Pancreas (tissue), 10 donors: ENCODE measurements around the gene DUS1L. TPM values are rescaled to one million over a fixed set of nuclear protein-coding genes. Genes with fewer than 3 reads are reported as not detected.

Source experiments
- ATAC-seq, 4 donors: fragments of 200-7000 bp; cut with Tn5 transposase; one replicate each; pipeline versions ENCODE4 v1.8.0 to v1.9.1; 2020; ENCODE audit warnings: mild to moderate bottlenecking in 4 of 4, moderate library complexity in 4 of 4
- DNase-seq, 6 donors: peaks; one replicate each; pipeline ENCODE4 v3.0.0-alpha.2; 2020
- FAIRE-seq: peaks from 2 replicates; lab custom pipeline; 2012; peaks lifted over from hg19 to GRCh38; lab: Jason Lieb, UNC
- H3K27ac ChIP-seq, 4 donors: fragments of 200-600 bp; sonication (generic); 1 replicate in 3 of 4; 2 replicates in 1 of 4; pipeline versions ENCODE4 v1.5.0 to v1.8.0; 2020
- H3K27me3 ChIP-seq, 4 donors: fragments of 200-600 bp; one replicate each; pipeline ENCODE4 v1.8.0; 2021
- H3K36me3 ChIP-seq, 3 donors: fragments of 200-600 bp; sonication (generic) in 1 of 3; one replicate each; pipeline versions ENCODE4 v1.5.0 to v1.8.0; 2020 to 2021
- H3K4me1 ChIP-seq, 3 donors: fragments of 200-600 bp; one replicate each; pipeline ENCODE4 v1.8.0; 2021
- H3K4me3 ChIP-seq, 4 donors: fragments of 200-600 bp; sonication (generic) in 2 of 4; one replicate each; pipeline versions ENCODE4 v1.5.0 to v1.8.0; 2020 to 2021
- H3K9me3 ChIP-seq, 4 donors: fragments of 200-600 bp; one replicate each; pipeline ENCODE4 v1.8.0; 2021
- CTCF ChIP-seq, 4 donors: fragments of 200-600 bp; sonication (generic) in 3 of 4; IDR thresholded peaks; one replicate each; pipeline versions ENCODE4 v1.5.0 to v1.8.0; 2021; ENCODE audit warnings: antibody characterized with exemption in 4 of 4
- WGBS, 2 donors: extraction: QIAGEN DNeasy Blood & Tissue Kit; methylation state at CpG; one replicate each; pipeline ENCODE4 v1.1.7; 2013; 5-methylcytosine and 5-hydroxymethylcytosine counted together
- intact Hi-C, 3 donors: fragments of 100-400 bp; cut with DNase I; formaldehyde crosslinking; loops; one replicate each; pipeline versions ENCODE4 v1.11.1 to v1.14.2; 2022
- polyA plus RNA-seq, 2 donors: library from polyadenylated mRNA; stranded (reverse); fragments of 200-250 nt; gene quantifications; one replicate each; pipeline ENCODE4 v1.2.3, GENCODE V29; 2013
- total RNA-seq, 6 donors: library from RNA; stranded (reverse); fragmentation: NEBNext Ultra II Directional in 4 of 6; extraction: Animal tissue kit (Norgen Biotek cat#: 25700) in 4 of 6; gene quantifications; one replicate each; pipeline versions ENCODE4 v1.2.1 to v1.2.4, GENCODE V29; 2021 to 2023
- donor health status: healthy with polysubstance abuse.
- donor health status: DM: no; HTN: no; CAD: no; lungs with moderate emphysema.
- donor health status: DM: no; HTN: no; CAD: no.
- donor health status: control.
- donor health status: control.
- donor health status: Bipolar disorder and iron deficiency.
- donor health status: DM: yes; HTN: yes; CAD: no.
- donor health status: DM: no; HTN: no; CAD: no.
- donor health status: DM: no; HTN: no; CAD: no.
- donor health status: DM: yes; HTN: yes; CAD: no.

DUS1L gene
- total and polyA plus RNA-seq, 8 donors: 56.0 to 186 (median 72.8) TPM

DNA sequence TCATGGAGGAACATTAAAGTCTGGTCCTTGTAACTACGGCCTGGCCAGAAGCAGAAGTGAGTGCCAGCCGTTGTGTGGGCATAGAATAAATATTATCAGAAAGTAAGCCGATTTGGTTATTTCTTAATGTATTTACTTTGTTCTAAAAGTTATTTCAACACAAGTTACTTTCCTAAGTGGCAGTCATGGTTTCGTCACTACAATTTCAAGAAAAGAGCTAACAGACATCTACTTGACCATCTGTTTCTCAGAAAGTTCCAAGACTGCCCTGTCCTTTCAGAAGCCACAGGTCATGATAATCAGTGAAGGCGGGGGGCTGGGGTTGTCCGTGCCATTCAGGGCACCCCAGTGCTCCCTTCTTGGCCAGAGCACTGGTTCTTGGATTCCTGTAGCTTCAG lies 47.3 kb upstream of the DUS1L start:
- no peak for DNase-seq
- no peak for FAIRE-seq
- no peak for TF ChIP-seq CTCF (IDR thresholded peaks at IDR 0.05)
- intact Hi-C loops: no loop called here
- ATAC-seq: no peak
- Histone ChIP-seq H3K9me3 (no peaks in the 10 kb centered on the region), H3K27ac (no peak overlapping the region), H3K4me3 (no peak overlapping the region), H3K4me1 (no peaks in the 10 kb centered on the region), H3K36me3 (no peaks in the 10 kb centered on the region), H3K27me3 (no peaks in the 10 kb centered on the region)
- 76 to 87% methylated on average over 6 of the region's 6 CpGs for WGBS, 2 donors

DNA sequence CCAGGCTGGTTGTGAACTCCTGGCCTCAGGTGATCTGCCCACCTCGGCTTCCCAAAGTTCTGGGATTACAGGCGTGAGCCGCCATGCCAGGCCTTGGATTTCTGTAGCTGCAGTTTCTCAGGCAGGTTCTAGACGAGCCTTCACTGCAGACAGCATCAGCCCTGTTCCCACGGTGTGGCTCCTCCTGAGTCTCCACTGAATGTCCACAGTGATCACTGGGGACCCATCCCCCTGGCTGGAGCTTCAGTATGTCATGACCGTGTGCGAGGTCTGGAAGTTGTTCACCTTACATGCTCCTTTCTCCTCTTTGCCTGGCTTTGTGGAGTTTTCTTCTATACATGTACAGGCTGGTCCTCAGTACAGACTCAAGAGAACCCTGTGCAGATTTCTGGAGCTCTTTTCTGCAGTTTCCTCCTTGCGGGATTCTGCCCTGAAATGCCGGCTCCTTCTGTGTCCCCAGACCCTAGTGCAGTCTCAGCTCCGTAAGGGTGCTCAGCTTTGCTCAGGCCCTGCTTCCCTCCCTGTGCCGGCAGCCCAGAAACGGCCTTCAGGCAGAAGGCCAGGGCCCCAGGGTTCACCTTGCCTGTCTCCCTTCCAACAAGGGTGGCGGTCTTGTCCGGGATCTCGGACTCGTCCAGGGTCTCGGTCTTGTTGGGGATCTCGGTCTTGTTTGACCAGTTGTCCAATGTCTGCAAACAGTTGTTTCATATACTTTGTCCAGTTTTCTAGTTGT lies 46.7 kb upstream of the DUS1L start:
- Histone ChIP-seq H3K4me3 (no peak overlapping the region), H3K27ac (no peak overlapping the region), H3K27me3 (no peaks in the 10 kb centered on the region), H3K4me1 (no peaks in the 10 kb centered on the region), H3K9me3 (no peaks in the 10 kb centered on the region), H3K36me3 (no peaks in the 10 kb centered on the region)
- FAIRE-seq (no peak), DNase-seq (no peak), ATAC-seq (no peak)
- WGBS, 2 donors: 89 to 92% methylated on average over 18 of the region's 18 CpGs
- TF ChIP-seq CTCF (IDR thresholded peaks at IDR 0.05): no peak
- intact Hi-C loops: no loop called here

DNA sequence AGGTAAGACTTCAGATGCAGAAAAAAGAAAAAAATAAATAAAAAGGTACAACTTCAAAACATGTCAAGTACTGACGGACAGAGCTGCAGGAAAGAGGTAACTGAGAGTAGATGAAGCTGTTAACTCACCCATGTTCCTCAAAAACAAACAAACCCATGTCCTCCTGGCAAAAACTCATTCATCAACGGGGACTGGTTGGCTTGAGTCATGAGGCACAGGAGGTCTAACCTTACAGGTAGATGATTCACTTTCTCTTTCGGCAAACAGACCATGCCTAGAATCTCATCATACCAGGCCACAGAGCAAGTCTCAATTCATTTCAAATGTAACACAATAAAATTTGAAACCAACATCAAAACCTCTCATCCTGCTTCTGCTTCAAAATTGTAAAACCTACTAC lies 44.7 kb upstream of the DUS1L start:
- Histone ChIP-seq H3K4me1 (peaks cover 0 to 6% (median 4%) of the 10 kb centered on the region in 3 donors), H3K9me3 (no peaks in the 10 kb centered on the region), H3K27me3 (no peaks in the 10 kb centered on the region), H3K4me3 (no peak overlapping the region), H3K36me3 (no peaks in the 10 kb centered on the region), H3K27ac (peak overlapping the region in 2 of 4 donors; percentile 7 to 19)
- intact Hi-C loops: no loop called here
- ATAC-seq (peak in 3 of 4 donors; percentile 40 to 63 (median 54)), DNase-seq (no peak), FAIRE-seq (no peak)
- 62 to 65% methylated on average over 3 of the region's 3 CpGs for WGBS, 2 donors
- TF ChIP-seq CTCF (IDR thresholded peaks at IDR 0.05): no peak

- FAIRE-seq: no peak
- H3K4me1 ChIP-seq: peaks cover 0 to 6% (median 4%) of the 10 kb centered on the region in 3 donors
- no peak overlapping the region for H3K27ac ChIP-seq
- no peaks in the 10 kb centered on the region for H3K27me3 ChIP-seq
- TF ChIP-seq CTCF (IDR thresholded peaks at IDR 0.05): no peak
- intact Hi-C loops: no loop called here
- ATAC-seq: no peak
- WGBS, 2 donors: 94 to 97% methylated on average over 14 of the region's 14 CpGs
- H3K36me3 ChIP-seq: no peaks in the 10 kb centered on the region
- H3K4me3 ChIP-seq: no peak overlapping the region
- H3K9me3 ChIP-seq: no peaks in the 10 kb centered on the region
- DNase-seq: peak in 1 of 6 donors; percentile 49
These were observed 43.4 kb upstream of the DUS1L start for GRCh38 chr17:82108961-82109475.

- no peaks in the 10 kb centered on the region for H3K36me3 ChIP-seq
- H3K27me3 ChIP-seq: no peaks in the 10 kb centered on the region
- FAIRE-seq (no peak), ATAC-seq (no peak), DNase-seq (no peak)
- intact Hi-C loops: no loop called here
- H3K4me3 ChIP-seq: no peak overlapping the region
- H3K27ac ChIP-seq: no peak overlapping the region
- peaks cover 4 to 6% (median 4%) of the 10 kb centered on the region in 3 donors for H3K4me1 ChIP-seq
- TF ChIP-seq CTCF (IDR thresholded peaks at IDR 0.05): no peak
- no peaks in the 10 kb centered on the region for H3K9me3 ChIP-seq
- 90 to 91% methylated on average over 19 of the region's 19 CpGs for WGBS, 2 donors
These were observed 42.9 kb upstream of the DUS1L start for GRCh38 chr17:82108496-82108945.
